HL-60 (cell line): ENCODE measurements around the gene PAOX.

ENCODE experiments used
- DNase-seq, 2 experiments: peaks; one replicate each; pipeline ENCODE4 v3.0.0-alpha.2; 2010 to 2020; ENCODE audit warnings: low read depth in 1 of 2, low spot score in 1 of 2
- H3K27ac ChIP-seq: fragments of 250-450 bp; sonication (Bioruptor Pico); replicated peaks from 2 replicates; pipeline ENCODE4 v1.5.1; 2020; ENCODE audit warnings: mild to moderate bottlenecking, moderate library complexity
- H3K27me3 ChIP-seq: fragments of 250-450 bp; sonication (Bioruptor Pico); 2 replicates; pipeline ENCODE4 v1.5.1; 2021; ENCODE audit warnings: mild to moderate bottlenecking, moderate library complexity; ENCODE audit not compliant: insufficient read depth, poor library complexity, severe bottlenecking
- H3K4me3 ChIP-seq: replicated peaks from 2 replicates; pipeline ENCODE4 v1.5.1; 2011; ENCODE audit warnings: mild to moderate bottlenecking, control low read depth, low read length; ENCODE audit not compliant: insufficient read depth
- GABPA ChIP-seq: IDR thresholded peaks from 2 replicates; pipeline ENCODE4 v1.6.1; 2012; ENCODE audit warnings: low read depth
- POLR2AphosphoS5 ChIP-seq: IDR thresholded peaks from 2 replicates; pipeline ENCODE4 v1.6.1; 2012; ENCODE audit warnings: low read depth
- SPI1 ChIP-seq: IDR thresholded peaks from 2 replicates; pipeline ENCODE4 v1.6.1; 2012; ENCODE audit warnings: low read depth, mild to moderate bottlenecking, borderline replicate concordance
- TF ChIP-seq, protein P1 (sequence below): IDR thresholded peaks from 2 replicates; pipeline ENCODE4 v1.6.1; 2012; ENCODE audit warnings: low read depth; ENCODE audit not compliant: insufficient replicate concordance
- TF ChIP-seq, protein P2 (sequence below): IDR thresholded peaks from one replicate; pipeline ENCODE4 v1.5.1; 2011; ENCODE audit warnings: low read length, control low read depth, inconsistent platforms; ENCODE audit not compliant: insufficient read depth

Gene PAOX

DNA sequence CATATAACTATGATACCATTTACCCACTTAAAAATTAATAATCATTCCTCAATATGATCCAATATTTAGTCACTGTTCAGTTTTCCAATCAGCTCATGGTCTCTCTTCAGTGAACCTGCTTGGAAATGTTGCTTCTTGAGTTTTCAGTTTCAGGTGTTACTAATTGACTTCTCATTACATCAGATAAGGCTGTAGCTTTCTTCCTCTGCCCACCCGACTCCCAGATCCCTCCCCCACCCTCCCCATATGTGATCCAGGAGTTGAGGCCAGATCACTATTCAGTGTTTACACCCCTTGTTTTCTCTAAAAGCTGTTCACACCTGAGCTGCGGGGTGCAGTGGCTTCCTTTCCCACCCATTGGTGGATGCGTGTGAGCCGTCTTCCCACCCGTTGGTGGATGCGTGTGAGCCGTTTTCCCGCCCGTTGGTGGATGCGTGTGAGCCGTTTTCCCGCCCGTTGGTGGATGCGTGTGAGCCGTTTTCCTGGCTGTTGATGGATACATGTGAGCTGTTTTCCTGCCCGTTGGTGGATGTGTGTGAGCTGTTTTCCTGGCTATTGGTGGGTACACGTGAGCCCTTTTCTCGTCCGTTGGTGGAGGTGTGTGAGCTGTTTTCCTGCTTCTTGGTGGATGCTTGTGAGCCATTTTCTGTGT is 11.7 kb downstream of the PAOX start:
- no peak overlapping the region; the same call in 1 of the 2 replicates for H3K4me3 ChIP-seq

DNA sequence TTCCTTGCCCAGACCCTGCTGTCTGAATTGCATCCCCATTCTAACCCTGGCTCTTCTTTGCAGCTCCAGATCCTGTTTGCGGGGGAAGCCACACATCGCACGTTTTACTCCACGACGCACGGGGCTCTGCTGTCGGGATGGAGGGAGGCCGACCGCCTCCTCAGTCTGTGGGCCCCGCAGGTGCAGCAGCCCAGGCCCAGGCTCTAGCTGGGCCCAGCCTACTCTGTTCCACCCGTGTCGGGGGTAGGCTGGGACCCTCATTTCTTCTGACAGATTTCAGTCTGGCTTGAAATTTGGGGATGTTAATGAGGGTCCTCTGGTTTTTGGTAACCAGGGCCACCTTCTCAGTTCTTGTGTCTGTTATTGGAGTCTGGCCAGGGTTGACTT is 12.2 kb downstream of the PAOX start:
- H3K27ac ChIP-seq = no peak overlapping the region
- TF ChIP-seq GABPA = no peak
- TF ChIP-seq SPI1 = no peak
- TF ChIP-seq, protein P1, sequence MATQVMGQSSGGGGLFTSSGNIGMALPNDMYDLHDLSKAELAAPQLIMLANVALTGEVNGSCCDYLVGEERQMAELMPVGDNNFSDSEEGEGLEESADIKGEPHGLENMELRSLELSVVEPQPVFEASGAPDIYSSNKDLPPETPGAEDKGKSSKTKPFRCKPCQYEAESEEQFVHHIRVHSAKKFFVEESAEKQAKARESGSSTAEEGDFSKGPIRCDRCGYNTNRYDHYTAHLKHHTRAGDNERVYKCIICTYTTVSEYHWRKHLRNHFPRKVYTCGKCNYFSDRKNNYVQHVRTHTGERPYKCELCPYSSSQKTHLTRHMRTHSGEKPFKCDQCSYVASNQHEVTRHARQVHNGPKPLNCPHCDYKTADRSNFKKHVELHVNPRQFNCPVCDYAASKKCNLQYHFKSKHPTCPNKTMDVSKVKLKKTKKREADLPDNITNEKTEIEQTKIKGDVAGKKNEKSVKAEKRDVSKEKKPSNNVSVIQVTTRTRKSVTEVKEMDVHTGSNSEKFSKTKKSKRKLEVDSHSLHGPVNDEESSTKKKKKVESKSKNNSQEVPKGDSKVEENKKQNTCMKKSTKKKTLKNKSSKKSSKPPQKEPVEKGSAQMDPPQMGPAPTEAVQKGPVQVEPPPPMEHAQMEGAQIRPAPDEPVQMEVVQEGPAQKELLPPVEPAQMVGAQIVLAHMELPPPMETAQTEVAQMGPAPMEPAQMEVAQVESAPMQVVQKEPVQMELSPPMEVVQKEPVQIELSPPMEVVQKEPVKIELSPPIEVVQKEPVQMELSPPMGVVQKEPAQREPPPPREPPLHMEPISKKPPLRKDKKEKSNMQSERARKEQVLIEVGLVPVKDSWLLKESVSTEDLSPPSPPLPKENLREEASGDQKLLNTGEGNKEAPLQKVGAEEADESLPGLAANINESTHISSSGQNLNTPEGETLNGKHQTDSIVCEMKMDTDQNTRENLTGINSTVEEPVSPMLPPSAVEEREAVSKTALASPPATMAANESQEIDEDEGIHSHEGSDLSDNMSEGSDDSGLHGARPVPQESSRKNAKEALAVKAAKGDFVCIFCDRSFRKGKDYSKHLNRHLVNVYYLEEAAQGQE = no peak
- TF ChIP-seq, protein P2, sequence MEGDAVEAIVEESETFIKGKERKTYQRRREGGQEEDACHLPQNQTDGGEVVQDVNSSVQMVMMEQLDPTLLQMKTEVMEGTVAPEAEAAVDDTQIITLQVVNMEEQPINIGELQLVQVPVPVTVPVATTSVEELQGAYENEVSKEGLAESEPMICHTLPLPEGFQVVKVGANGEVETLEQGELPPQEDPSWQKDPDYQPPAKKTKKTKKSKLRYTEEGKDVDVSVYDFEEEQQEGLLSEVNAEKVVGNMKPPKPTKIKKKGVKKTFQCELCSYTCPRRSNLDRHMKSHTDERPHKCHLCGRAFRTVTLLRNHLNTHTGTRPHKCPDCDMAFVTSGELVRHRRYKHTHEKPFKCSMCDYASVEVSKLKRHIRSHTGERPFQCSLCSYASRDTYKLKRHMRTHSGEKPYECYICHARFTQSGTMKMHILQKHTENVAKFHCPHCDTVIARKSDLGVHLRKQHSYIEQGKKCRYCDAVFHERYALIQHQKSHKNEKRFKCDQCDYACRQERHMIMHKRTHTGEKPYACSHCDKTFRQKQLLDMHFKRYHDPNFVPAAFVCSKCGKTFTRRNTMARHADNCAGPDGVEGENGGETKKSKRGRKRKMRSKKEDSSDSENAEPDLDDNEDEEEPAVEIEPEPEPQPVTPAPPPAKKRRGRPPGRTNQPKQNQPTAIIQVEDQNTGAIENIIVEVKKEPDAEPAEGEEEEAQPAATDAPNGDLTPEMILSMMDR = no peak
- no peak for TF ChIP-seq POLR2AphosphoS5
- H3K4me3 ChIP-seq = no peak overlapping the region
- DNase-seq = no peak
- no peaks in the 10 kb centered on the region for H3K27me3 ChIP-seq

More for the DNA sequence above, 11.7 kb downstream of the PAOX start:
- H3K27ac ChIP-seq = peak overlapping the region; percentile 8; the same call in 1 of the 2 replicates
- DNase-seq = no peak
- TF ChIP-seq, protein P1 = no peak
- TF ChIP-seq, protein P2 = no peak
- no peak for TF ChIP-seq SPI1
- TF ChIP-seq GABPA = no peak
- no peak for TF ChIP-seq POLR2AphosphoS5
- no peaks in the 10 kb centered on the region for H3K27me3 ChIP-seq

DNA sequence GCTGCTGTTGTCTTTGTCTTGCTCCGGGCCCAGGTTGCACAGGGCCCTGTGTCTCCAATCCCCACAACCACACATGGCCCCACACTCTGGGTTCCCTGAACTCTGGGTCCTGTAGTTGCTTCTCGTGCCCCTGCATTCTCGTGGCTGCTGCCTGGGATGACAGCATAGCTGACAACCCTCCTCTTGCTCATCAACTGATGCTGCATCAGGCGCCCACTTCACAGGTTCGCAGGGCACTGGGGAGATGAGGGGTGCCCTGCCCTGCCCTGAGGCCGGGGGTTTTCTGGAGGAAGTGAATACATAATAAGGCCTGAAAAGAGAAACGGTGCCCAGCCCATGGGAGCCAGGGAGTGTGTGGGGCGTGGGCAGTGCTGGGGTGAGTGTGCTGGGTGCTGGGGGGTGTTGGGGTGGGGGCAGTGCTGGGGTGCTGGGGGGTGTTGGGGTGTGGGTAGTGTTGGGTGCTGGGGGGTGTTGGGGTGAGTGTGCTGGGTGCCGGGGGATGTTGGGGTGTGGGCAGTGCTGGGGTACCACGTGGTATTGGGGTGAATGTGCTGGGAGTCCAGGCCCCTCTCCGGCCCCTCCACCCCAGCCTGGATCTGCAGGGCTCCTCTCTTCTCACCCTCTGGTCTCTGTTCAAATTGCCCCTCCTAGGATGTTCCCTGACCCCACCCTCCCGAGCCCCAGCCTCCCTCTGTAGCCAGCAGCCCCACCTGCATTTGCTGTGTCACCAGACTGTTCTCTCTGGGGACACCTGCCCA is 12.9 kb downstream of the PAOX start:
- TF ChIP-seq SPI1 = no peak
- no peak for TF ChIP-seq GABPA
- TF ChIP-seq, protein P1 = no peak
- no peak for TF ChIP-seq POLR2AphosphoS5
- TF ChIP-seq, protein P2 = no peak
- no peaks in the 10 kb centered on the region for H3K27me3 ChIP-seq
- DNase-seq = no peak
- H3K27ac ChIP-seq = no peak overlapping the region
- no peak overlapping the region for H3K4me3 ChIP-seq
